GM04504 (cell line): ENCODE measurements around the gene PHF10.
"Not testable (repeated sequence)": the region's sequence is repeated elsewhere in the genome, so short reads cannot be mapped to it uniquely, and the experiment has no call there.

Source experiments
- DNase-seq: peaks from one replicate; pipeline ENCODE4 v3.0.0-alpha.2; 2012; ENCODE audit warnings: low read depth

The PHF10 gene

DNA sequence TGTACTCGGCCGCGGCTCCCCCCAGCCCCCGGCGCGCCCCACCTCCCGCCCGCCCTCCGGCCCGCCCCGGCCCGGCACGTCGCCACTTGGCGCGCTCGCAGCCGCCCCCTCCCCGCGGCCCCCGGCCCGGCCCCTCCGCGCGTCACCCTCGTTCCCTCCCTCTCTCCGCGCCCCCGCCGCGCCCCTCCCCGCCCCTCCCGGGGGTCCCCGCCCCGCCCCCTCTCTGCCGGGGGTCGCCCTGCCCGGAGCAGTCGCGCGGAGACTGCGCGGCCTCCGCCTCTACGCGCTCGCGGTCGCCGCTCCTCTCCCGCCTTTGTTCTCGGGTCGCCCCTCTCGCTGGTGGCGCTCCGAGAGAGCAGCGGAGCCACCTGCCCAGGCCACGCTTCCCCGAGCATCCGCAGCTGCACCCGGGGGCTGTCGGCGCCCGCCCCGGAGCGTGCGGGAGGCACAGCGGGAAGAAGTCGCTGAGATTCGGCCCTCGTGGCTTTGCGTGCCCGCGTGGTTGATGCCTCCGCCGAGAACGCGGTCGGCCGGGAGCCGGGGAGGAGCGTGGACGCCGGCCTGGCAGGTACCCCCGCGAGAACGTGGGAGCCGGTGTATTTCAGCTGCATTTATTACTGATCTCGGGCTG lies at the start of gene PHF10:
Gene PHF10, minus strand, starts transcription at position 7 of the 631 bp plus-strand sequence. CDS start 569 bp downstream, outside the sequence.
- DNase-seq: no peak

DNA sequence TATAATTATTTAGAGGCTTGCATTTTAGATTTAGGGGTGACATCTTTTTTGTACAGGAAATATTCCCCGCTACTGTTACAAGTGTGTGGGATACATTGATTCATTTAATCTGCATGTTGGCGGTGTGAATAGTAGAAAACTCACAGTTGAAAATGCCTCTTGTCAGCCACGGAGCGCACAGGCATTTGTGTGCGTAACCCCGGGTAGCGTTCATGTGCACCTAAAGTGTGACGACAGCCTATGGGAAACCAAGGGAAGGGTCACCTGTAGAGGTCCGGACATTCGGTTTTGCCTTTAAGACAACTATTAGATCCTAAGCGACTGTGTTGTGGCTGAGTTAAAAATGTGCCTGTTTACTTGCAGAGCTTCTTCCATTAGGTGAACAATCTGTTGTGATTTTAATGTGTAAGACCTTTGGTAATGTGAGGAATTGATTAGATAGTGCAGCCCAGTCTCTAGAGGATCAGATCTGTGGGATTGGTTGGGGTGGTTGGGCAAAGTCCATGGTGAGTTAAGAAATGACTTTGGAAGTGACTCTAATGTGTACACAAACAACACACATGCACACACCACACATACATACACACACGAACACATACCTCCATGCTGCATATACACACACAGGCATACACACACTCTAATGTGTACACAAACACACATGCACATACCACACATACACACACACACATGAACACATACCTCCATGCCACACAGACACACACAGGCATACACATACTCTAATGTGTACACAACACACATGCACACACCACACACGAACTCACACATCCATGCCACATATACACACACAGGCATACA lies 42.8 kb upstream of the PHF10 start:
- DNase-seq: no peak

DNA sequence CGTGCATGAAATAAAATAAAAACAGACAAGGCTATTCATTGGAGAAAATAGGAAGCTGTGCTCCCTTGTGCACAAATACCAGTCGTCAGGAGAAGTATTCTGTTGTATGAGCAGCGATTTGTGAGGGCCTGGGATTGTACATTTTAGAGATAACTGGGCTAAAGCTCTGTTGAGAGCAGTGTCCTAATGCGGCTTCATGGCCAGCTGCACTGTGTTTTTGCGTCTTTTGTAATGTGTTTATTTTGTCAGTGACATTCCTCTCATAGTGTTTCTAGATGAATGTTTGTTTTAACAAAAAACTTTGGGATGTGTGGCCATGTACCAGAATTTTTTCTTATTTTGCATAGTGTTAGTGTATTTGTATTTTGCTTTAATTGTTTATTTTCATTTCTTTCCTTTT lies 41.9 kb upstream of the PHF10 start:
- no peak for DNase-seq

DNA sequence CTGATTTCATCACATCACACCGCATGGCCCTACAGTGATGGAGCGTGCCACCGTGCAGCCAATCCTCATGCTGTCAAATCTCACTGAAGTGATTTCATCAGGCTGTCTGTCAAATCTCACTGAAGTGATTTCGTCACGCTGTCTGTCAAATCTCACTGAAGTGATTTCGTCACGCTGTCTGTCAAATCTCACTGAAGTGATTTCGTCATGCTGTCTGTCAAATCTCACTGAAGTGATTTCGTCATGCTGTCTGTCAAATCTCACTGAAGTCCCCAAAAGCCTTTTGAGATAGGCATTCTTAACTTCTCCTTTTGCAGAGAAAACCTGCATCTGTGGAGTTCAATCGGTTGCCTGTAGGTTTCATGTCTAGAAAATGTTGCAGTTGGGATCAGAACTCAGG lies 41.5 kb upstream of the PHF10 start:
- DNase-seq: not testable (repeated sequence)

DNA sequence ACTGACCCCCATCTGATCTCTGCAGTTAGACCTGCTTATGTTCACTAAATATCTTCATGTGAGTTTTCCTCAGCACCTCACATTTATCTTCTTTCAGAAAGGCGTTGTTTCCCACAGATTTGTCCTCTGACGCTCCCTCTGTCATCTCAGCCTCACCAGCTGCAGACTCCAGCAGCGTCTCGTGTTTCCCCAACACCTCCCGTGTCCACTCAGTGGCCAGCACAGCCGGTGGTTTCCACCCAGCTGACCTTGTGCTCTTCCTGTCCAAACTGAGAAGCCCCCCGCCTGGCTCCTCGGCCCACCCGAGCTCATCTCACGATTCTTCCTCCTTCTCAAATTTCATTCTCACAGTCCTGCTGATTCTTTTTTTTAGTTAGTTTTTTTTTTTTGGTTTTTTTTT lies 39.6 kb upstream of the PHF10 start:
- no peak for DNase-seq

DNA sequence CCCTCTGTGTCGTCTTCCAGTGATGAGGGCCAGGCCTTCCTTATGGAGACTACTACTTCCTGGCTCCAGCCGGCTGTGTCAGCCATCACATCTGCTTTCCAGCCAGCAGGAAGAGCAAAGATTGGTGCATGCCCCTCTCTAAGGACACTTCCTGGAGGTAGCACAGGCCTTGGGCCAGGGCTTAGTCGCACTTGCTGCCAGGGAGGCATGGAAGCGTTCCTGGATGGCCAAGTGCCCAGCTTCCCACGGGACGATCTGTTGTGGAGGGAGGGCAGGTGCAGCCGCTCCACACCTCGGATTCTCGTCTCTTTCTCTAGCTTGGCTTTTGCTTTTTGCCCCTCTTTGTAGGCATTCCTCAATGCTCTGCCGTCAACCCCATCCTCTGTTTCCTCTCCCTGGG lies 39.0 kb upstream of the PHF10 start:
- DNase-seq: no peak

DNA sequence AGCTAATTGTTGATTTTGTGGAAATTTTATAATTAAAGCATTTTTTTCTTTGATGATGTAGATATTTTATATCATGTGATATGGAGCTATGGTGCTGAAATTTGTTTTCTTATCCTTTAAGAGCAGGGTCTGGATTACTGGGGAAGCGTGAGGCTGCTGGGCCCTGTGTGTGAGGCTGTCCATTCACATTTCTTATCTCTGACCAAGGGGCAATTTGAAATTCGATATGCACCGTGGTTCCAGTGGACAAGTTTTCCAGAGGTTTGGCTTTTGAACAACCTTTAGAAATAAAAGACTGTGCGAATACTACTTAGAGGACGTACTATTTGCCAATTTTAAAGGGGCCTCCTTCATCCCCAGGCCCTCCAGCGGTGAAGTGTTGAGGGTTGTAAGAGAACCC lies 30.9 kb upstream of the PHF10 start:
- no peak for DNase-seq

DNA sequence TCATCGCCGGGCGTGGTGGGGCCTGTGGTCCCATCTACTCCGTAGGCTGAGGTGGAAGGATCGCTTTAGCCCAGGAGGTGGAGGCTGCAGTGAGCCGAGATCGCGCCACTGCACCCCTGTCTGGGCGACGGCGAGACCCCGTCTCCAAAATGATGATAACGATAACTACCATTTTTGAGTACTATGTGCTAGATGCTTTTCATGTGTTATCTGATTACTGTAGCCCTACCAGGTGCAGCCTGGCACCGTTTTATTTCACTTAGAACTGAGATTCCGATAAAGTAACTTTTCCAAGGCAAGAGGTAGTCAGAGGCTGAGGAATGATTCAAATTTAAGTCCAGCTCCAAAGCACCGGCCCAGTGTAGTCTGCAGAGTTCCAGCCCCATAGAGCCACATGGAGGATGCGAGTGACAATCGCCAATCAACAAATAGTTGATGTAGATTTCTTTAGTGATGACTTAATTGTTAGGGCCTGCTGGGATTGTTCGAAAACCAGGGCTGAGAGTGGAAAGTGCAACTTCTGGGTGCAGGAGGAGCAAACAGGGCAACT lies 27.8 kb upstream of the PHF10 start:
- peak; percentile 3 for DNase-seq

DNA sequence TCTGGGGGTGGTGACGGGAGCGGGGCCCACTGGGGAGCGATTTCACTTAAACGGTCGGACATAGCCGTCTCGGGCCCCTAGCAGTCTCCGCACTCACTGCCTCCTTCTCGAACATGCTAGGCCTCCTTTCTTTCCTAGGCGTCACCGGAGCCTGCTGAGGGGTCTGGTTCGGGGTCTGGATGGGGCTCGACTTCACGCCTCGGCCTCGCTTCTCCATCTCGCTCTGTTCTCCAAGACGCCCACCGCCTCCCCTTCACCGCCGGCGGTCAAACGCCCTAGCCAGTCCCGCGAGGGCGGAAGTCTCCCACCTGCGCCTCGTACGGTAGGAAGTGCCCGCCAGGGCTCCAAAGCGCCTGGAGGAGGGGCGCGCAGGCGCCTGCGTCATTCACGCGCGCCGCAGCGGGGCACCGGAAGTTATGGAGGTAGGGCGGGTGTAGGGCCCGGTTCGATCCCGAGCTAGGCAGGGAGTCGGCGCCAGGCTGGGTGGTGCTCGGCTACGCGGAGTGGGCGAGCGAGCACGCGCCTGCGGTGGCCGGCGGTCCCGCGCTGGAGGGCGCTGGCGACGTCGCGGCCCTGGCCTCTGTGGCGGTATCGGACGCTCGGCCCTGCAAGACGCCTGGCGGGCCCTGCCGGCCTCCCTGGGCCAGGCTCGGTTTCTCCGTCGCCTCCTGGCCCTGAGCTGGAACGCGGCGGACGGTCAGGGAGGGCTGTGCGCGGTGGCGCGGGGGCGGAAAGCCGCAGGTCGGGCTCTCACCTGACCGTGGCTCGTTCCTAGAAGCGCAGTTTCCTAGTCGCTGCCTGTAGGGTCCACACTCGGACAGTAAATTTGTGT lies 27.2 kb upstream of the PHF10 start, which contains the start of the genes DYNLT2 and ERMARD:
Gene DYNLT2, minus strand, starts transcription at position 331 of the 832 bp plus-strand sequence. Its CDS starts 114 bp downstream, at position 217.
Gene ERMARD, plus strand, starts transcription at position 381 of the 832 bp plus-strand sequence. Its CDS starts 36 bp downstream, at position 417.
- peak; percentile 90 for DNase-seq

DNA sequence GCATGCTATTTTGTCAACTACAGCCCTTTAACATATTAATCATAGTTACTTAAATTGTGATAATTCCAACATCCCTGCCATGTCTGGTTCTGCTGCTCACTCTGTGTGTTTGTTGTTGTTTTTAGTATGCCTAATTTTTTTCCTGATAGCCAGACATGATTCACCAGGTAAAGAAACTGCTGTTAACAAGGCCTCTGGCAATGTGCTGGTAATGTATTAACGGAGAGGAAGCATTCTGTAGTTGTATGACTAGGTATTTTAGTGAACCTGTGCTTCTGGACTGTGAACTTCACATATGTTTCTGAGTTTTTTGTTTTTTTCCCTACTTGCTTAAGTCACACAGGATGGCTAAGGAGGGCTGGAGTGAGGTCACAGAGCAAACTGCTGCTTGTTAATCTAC lies 22.3 kb upstream of the PHF10 start:
- no peak for DNase-seq

DNA sequence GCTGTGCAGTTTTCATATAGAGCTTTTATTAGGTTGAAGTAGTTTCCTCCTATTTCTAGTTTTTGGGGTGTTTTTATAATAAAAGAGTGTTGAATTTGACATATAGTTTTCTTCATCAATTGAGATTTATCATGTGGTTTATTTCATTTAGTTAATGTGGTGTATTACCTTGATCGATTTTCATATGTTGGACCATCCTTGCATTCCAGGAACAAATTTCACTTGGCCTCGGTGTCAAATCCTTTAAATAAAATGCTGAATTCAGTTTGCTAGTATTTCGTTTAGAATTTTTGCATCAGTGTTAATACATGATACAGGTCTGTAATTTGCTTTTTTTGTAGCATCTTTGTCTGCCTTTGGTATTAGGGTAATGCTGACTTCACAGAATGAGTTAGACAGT lies 21.1 kb upstream of the PHF10 start:
- no peak for DNase-seq

DNA sequence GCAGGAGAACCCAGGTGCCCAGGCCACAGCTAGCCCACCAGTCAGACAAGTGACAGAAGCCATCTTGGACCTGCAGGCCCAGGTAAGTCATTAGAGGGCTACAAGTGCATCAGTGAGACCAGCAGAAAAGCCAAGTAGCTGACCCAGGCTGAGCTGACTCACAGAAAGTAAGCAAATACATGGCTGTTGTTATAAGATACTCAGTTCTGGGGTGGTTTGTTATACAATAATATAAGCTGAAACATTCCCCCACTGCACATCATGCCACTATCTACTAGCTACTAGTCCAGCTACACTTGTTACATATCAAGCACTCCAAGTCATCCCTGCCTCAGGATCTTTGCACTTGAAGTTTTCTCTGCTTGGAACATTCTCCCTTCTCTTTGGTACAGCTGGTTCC lies 17.0 kb upstream of the PHF10 start:
- no peak for DNase-seq

DNA sequence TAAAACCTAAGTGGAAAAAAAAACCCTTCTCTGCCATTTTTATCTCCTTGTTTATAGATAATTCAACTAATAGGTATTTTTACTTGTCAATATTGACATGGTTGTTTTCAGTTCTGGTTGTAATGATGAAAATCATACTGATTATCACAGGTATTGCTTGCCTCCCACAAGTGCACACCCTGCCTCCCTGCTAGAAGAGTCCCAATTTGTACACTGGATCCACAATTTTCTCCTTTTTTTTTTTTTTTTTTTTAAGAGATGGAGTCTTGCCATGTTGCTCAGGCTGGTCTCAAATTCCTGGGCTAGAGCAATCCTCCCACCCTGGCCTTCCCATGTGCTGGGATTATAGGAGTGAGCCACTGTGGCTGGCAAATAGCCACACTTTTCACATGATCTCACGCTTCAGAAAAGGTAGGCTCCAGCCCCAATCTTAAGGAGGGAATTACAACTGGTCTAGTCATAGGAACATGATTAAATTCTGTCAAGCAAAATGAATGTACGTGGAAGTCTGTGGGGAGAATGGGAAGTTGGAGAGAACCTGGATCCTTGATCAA lies 14.8 kb upstream of the PHF10 start:
- DNase-seq: no peak

DNA sequence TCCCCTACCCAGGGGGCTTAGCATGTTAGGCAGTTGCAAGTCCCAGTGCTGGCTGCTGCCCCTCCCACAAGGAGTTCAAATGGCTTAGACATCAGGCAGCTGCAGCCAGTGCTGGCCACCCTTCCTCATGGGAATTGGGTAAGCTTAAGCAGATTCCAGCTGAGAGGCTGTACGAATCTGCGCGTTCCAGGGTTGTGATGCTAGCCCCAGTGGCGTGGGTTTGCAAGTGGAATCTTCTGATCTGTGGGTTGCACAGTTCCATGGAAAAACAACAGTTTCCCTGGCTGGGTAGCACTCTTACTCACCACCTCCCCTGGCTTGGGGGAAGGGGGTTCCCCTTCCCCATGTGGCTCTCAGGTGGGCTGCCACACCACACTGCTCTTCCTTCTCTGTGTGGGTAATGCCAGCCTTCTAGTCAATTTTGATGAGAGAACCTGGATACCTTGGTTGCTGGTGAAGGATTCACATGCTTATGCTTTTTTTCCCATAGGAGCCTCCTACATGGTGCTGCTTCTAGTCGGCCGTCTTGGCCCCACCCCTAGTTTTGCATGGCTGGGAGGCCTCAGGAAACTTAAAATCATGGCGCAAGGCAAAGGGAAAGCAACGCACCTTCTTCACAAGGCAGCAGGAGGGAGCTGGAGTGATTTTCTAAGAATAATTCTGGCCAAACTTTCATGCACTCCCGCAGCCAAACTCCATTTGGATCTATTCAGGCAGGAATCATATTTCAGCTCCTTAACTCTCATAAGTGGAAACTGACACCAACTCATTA lies 14.1 kb upstream of the PHF10 start:
- DNase-seq: no peak

DNA sequence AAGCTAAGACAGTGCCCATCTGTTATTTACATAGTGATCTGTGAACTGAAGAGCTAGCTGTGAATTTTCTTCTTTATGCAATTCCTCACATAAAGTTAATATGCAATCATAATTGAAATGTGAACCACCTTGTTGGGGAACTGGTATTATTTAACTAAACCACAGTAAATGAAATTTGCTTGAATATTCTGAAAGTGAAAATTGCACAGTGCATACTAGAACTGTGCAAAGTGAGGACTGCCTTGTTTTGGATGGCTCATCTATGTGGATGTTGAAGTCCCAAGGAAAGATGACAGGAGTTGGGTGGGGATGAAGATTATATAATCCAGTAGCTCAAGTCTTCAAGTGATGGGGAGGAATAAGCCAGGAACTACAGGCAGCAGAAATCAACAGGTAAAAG lies 5.7 kb upstream of the PHF10 start:
- no peak for DNase-seq

DNA sequence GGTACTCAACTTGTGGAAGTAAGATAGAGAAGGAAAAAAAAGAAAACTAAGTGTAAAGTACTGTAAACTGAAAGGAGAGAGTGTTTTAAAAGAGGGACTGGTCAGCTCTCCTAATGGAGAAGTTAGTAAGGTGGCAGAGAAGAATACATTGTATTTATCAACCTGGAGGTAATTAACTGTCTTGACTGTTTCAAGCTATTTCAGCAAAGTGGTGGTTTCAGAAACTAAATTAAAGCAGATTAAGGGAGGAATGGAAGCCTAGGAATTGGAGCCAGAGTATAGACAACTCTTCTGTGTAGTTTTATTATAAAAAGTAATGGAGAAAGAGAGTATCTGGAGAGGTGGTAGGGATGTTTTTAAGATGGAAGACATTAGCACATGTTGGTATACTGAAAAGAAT lies 2.7 kb upstream of the PHF10 start:
- no peak for DNase-seq

DNA sequence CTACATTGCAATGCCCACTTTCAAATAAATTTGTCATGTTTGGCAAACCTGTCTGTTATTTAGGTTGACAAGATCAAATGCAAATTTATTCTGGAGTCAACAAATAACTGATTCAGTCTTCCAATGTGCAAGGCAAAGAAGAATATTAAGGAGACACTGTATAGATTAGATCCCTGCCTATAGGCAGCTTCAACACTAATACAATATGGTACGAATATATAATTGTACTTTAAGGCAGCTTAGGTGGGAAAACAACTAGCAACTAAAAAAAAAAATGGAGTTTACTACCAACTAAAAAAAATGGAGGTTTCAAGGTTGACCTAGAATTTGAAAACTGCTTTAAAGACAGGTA lies 1.7 kb upstream of the PHF10 start:
- no peak for DNase-seq

DNA sequence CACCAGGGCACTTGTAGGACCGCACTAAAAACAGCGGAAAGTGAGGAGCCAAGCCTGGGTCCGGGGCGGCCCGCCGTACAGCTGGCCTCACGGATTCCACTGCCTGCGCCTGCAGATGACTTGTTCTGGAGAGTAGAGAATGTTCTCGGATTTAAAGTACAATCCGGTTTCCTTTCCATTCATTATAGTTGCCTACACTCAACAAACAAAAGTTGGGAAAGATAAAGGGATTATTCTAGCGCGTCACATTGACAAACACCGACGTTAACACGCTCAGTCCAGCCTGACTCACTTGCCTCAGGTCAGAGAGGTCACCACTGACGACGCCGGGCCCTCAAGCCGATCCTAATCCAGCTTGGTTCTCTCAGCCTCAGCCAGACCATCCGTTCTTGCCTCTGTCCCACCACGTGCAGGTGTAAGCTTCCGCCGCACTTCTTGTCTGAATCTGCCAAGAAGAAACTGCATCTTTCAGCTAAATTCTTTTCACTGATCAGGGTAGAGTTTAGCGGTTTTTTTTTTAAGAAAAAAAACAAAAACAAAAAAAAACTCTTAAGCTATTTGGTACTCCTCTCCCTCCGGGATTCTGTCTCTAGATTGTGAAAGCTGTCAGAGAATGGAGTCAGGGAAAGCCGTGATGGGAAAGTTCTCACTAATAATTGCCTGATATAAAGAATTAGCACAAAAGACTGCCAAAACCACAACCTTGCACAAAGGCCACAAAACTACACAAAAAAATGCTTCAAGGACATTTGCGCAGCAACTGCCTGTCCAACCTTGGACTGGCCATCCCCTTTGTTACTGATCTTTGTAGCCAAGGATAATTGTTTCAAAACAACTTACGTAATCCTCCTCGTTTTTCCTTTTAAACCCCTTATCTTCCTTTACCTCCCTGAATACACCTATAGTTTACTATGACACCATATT lies 1.1 kb upstream of the PHF10 start:
- DNase-seq: no peak

DNA sequence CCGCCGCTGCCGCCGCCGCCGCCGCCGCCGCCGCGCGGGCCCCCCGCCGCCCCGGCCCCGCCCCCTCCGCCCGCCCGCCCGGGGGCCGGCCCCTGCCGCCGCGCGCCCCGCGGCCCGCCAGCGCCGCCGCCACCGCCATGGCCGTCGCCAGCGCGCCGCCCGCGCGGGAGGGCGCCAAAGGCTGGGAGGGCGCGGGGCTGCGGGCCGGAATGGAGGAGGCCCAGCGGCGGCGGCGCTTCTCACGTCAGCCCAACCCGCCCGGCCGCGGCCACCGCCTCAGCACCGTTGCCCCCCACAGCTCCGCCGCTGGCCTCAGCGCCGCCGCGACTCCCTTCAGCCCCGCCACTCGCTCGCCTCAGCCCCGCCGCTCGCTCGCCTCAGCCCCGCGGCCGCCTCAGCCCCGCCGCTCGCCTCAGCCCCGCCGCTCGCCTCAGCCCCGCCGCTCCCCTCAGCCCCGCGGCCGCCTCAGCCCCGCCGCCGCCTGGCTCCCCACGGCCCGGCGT lies 258 bp downstream of the PHF10 start:
- no peak for DNase-seq
